ENCODE results near the gene GTF2E1. TPM values are rescaled to one million over a fixed set of nuclear protein-coding genes. Genes with fewer than 3 reads are reported as not detected.
"Not testable (repeated sequence)": the region's sequence is repeated elsewhere in the genome, so short reads cannot be mapped to it uniquely, and the experiment has no call there.

GTF2E1 gene
- polyA plus RNA-seq, 3 donors: 14.4 to 19.2 (median 15.4) TPM

DNA sequence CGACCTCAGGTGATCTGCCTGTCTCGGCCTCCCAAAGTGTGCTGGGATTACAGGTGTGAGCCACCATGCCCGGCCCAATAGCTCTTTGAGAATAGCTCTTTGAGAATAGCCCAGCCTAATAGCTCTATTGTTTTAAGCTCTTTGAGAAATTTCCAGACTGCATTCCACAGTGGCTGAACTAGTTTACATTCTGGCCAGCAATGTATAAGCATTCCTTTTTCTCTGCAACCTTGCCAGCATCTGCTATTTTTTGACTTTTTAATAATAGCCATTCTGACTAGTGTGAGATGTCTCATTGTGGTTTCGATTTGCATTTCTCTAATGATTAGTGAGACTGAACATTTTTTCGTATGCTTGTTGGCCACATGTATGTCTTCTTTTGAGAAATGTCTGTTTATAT is 43.3 kb downstream of the GTF2E1 start:
- not testable (repeated sequence) for DNase-seq (ENCODE audit: extremely low read depth in 1 of 11, low read depth in 9 of 11, low spot score in 4 of 11)

DNA sequence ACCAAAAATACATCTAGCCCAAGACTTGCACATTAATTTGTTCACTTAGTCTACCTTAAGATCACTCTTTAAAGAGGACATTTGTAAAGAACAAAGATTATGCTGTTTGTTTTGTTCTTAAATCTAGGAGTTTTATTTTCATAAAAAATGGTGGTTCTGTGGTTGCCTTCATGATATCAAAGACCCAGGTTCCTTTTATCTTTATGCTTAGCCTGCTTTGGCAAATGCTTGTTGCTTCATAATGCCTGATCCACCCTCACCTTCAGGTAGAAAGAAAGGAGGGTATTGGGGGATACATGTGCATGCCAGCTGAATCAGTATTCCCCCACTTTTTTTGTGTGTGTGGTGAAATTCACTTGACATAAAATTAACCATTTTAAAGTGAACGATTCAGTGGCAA is 48.5 kb downstream of the GTF2E1 start:
- DNase-seq (ENCODE audit: extremely low read depth in 1 of 11, low read depth in 9 of 11, low spot score in 4 of 11): no peak

DNA sequence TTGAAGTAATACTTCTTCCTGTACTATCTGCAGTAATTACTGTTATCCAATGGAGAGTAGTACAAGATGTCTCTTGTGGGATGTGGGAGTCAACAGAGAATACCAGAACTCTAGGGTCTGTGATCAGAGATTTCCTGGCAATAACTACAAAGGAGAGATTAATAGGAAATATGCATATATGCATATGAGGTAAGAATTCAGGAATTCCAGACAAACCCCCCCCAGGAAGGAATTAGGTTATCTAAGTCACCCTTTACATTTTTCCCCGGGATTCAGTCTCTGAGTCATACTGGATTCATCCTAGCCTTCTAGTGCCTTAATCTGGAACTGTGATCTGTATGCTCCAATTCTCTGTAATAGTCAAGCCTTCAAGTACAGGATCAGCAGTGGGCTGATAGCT is 49.4 kb downstream of the GTF2E1 start:
- no peak for DNase-seq (ENCODE audit: extremely low read depth in 1 of 11, low read depth in 9 of 11, low spot score in 4 of 11)

DNA sequence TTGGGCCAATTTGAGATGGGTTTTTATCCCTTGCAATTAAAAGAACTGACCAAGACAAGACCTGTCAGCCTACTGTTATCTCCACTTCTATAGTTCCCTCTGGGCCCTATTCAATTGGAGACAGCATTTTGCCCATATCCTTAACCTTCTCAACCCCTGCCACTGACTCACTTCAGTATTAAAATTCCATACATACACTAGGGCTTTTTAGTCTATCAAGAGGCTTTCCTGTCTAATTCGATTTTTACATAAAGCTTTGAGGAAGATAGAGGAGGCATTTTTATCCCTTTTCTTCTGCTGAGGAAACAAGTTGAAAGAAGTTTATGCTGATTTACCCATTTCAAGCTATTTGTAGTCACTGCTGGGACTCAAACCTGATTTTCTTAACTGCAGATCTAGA is 51.1 kb downstream of the GTF2E1 start:
- DNase-seq (ENCODE audit: extremely low read depth in 1 of 11, low read depth in 9 of 11, low spot score in 4 of 11): no peak

DNA sequence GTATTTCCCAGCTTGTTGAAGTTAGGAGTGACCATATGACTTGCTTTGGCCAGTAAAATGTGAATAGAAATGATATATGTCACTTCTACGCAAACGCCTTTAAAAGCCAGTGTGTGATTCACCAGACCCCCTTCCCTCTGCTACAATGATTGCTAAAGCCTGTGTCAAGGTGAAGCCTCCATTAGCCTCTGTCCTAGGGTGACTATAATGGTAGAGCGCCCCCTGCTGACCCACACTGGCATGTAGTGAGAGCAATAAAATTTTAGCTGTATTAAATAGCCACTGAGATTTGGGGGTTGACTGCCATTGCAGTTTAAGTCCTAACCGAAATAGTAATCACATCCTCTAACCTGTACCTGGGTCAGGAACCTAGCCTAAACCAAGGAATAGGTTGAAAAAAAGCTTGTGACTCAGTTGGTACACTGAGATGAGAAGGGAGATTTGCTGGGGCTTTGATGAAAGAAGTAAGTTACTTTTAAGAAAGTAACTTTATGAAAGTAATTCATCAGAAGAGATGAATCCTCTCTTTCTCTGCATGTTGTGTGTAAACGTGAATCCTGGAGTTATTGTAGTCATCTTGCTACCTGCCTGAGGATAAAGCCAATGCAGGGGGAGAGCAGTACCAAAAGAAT is 52.6 kb downstream of the GTF2E1 start:
- peak; percentile 39 to 70 (median 57) for DNase-seq (ENCODE audit: extremely low read depth in 1 of 11, low read depth in 9 of 11, low spot score in 4 of 11)

DNA sequence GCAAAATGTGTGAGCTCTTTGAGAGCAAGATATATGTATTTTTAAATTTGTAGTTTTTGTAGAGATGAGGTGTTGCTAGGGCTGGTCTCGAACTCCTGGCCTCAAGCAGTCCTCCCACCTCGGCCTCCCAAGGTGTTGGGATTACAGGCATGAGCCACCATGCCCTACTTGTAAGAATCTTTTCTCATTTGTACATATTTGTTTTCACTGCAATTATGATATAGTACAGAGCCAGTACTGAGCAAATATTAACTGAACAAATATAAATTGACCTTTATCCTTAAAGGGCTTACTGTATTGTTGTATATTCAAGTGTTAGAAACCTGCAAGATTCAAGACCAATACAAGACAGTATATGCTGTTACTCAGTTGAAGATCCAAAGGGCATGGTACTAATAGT is 53.4 kb downstream of the GTF2E1 start:
- no peak for DNase-seq (ENCODE audit: extremely low read depth in 1 of 11, low read depth in 9 of 11, low spot score in 4 of 11)

DNA sequence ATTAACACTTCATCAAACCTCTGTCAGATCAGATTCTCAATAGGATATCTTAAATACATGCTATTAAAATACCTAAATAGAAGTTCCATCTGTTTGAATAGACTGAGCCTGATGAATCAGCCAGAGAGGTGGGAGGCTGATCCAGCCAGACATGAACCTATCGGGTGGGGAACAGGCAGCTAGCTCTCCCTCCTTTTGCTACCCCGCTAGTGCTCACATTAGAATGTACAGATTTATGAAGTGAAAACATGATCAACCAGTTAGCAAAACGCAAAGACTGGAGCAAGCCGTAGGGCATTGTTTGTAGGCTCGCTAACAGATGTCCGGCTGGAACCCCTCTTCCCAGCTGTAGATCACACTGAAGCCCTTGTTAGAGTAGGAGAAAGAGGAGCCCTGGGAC is 54.4 kb downstream of the GTF2E1 start:
- peak in 2 of 11 donors; percentile 7 to 11 for DNase-seq (ENCODE audit: extremely low read depth in 1 of 11, low read depth in 9 of 11, low spot score in 4 of 11)

DNA sequence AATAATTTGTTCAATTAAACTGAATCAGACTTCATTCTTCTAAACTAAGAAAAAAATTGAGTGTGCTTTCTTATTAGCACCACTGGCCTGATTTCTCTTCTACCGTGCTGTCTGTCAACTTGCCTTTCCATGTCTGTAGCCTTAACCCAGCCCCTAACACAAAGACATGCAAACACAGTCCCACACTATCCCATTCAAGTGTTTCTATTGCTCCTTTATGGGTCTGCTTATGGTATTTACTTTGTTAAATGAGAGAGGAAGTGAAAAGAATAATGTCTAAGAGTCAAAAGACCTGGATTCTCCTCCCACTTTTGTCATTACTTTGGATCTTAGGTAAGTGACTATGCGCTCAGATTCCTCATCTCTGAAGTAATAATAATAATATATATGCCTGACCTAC is 55.3 kb downstream of the GTF2E1 start:
- no peak for DNase-seq (ENCODE audit: extremely low read depth in 1 of 11, low read depth in 9 of 11, low spot score in 4 of 11)

DNA sequence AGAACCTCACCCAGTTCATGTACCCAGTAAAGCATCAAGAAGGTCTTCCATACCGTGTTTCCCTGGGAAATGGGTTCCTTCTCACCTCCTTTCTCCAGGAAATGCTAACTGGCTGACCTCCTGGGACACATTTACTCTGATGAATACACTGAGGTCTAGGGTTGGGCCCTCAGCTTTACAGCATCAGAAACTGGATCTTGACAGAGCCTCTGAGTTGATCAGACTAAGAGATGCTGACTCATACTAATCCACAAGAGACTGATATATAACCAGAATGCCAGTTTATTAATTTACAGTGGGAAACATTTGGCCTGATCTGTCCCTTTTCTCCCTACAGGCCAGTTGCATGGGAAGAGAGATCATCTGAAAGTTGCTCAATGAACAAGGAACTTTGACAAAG is 55.8 kb downstream of the GTF2E1 start:
- DNase-seq (ENCODE audit: extremely low read depth in 1 of 11, low read depth in 9 of 11, low spot score in 4 of 11): no peak

DNA sequence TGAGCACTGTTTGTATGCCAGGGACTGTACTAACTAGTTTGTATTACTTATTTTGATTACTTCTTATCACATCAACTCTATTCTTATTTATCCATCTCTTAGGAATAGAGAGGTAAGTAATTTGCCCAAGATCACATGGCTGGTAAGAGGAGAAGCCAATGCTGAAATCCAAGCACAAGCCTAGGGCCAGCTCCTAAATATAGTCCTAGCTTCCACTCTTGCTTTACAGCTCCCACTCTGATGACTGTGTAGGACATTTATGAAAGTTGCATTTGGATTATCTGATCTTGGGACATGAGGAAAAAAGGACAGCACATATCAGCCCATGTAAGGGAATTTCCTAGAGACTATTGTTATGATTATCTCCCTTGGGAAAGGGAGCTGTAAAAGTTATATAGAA is 58.1 kb downstream of the GTF2E1 start:
- DNase-seq (ENCODE audit: extremely low read depth in 1 of 11, low read depth in 9 of 11, low spot score in 4 of 11): no peak

DNA sequence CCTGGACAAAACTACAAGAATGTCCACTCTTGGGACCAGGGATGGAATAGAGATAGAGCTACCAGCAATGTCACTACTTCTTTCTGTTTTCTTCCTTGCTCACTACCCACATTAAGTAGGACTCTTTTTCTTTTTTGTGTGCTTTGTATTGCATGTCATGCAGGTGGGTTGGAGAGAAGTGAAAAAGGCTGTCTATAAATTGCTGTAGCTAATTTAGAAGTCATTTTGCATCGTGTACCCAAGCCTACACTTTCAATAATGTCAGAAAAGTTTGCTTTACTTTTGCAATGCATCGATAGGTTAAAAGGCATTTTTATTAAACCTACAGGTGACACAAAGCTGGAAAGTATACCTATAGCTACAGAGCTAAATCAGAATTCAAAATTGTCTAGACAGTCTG is 58.9 kb downstream of the GTF2E1 start:
- no peak for DNase-seq (ENCODE audit: extremely low read depth in 1 of 11, low read depth in 9 of 11, low spot score in 4 of 11)

DNA sequence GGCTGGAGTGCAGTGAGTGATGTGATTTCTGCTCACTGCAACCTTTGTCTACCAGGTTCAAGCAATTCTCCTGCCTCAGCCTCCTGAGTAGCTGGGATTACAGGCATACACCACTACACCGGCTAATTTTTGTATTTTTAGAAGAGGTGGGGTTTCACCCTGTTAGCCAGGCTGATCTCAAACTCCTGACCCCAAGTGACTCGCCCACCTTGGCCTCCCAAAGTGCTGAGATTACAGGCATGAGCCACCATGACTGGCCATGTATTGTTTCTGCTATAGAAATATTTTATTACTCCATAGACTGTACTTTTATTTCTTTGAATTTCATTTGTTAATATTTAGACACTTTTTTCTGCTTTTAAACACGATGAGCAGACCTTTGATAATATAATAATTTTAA is 60.4 kb downstream of the GTF2E1 start:
- no peak for DNase-seq (ENCODE audit: extremely low read depth in 1 of 11, low read depth in 9 of 11, low spot score in 4 of 11)

DNA sequence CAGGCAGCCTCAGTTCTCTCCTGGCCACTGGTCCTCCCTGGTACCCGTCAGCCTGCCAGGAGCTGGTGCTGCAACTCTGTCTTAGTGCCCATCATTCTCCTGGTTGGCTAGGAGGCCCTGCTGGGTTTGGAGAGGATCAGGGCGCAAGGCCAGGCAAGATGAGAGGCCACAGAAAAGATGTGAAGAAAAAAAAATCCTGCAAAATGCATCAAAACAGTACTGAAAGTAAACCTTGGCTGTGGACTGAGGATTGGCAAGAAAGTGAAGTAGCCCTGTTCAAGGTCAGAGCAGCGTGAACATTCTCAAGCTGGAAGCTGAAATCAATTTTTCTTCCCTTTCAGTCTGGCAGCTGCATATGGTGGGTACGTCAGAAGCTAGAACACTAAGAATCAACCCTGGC is 74.2 kb downstream of the GTF2E1 start:
- no peak for DNase-seq (ENCODE audit: extremely low read depth in 1 of 11, low read depth in 9 of 11, low spot score in 4 of 11)

DNA sequence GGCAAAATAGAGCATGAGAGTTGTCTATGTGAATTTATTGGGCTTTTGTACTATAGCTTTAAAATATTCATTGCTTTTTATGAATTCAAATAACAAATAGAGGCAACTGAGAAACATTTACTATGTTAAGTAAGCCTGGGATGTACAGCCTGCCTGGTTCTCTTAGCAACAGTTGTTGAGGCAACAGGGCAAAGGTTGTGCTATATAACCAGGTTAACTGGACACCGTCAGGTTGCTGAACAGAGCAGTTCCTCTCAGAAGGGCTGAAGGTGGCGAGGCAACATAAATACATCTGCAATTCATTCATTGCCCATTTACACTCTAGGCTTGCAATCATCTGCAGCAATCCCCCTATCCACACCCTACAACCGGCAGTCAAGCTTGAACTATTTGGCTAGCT is 78.2 kb downstream of the GTF2E1 start:
- peak in 3 of 11 donors; percentile 12 to 23 (median 22) for DNase-seq (ENCODE audit: extremely low read depth in 1 of 11, low read depth in 9 of 11, low spot score in 4 of 11)

DNA sequence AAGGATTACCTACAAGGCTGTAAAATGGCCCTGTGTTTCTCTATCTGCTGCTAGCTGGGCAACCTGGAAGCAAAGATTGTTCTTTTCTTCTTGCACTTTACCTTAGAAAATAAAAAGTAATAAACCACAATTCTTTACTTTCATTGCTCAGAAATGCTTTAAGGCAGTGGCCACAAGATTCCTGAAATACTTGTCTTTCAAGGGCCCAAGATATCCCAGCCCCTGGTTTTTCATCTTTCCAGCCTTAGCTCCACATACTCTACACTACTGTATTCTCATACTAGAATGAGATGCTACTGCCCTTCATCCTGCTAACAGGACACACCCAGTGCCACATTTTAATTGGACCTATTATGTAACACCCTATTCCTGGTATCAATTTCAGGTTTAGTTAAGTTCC is 78.9 kb downstream of the GTF2E1 start:
- no peak for DNase-seq (ENCODE audit: extremely low read depth in 1 of 11, low read depth in 9 of 11, low spot score in 4 of 11)

DNA sequence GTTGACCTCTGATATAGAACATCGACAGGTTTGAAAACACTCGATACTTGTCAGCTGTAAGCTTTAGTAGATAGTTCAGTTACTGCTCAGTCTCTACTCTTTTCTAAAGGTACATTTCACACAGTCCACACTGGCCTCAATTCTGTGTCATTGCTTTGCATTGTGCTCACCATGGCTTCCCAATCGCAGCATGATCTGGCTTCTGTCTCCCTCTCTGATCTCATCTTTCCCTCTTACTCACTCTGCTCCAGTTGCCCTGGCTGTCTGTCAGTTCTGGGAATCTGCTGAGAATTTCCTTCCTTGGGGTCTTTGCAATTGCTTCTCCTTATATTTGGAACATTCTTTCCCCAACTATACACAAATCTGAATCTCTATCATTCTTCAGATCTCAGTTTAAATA is 80.6 kb downstream of the GTF2E1 start:
- DNase-seq (ENCODE audit: extremely low read depth in 1 of 11, low read depth in 9 of 11, low spot score in 4 of 11): no peak

DNA sequence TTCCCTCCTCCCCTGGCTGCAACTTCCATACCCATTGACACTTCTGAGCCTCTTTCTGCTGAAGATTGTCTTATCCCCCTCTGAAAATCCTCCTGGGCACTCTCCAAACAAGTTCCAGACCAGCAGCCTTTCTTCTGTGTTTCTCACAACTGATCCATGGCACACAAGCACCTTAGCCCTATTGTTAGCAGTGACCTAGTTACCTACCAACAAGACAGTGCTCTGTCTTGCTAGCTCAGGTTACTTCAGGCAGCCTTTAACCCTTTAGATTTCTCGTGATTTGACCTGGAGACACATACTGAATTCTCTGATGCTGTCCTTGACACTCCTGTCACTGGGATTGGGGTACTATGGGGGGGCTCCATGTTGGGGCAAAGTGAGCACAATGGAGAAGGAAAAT is 82.1 kb downstream of the GTF2E1 start:
- DNase-seq (ENCODE audit: extremely low read depth in 1 of 11, low read depth in 9 of 11, low spot score in 4 of 11): no peak

DNA sequence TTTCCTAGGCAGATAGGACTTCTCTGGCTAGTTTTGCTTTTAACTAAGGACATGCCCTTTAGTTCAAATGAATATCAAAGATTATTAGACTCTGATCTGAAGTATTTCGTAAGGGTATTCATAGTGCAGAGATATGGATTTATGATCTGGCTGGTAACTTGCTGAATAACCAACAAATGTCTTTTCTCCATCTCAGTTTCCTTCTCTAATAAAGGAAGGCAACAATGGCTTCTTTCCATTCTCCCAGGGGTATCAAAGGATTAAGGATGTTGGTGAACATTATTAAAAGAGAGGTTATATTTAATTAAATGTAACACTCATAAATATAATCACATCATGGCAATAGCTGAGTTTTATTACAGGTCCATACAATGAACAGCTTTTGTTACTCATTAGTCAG is 86.3 kb downstream of the GTF2E1 start:
- no peak for DNase-seq (ENCODE audit: extremely low read depth in 1 of 11, low read depth in 9 of 11, low spot score in 4 of 11)

DNA sequence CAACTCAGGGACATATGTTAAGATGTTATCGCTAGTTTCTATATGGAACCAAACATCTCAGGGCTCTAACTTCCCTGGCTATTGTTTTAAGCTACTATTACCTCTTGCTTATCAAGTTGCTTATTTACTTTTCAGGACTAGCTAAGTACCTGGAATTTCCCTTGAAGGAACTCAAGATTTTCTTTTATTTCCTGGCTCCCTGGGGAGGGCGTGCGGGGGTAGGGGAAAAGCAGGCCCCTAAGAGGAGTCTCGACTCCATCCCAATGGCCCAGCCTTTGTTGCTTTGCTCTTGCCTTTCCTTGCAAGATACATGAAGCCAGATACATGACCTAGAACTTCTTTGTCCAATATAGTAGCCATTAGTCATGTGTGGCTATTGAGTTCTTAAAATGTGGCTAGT is 88.5 kb downstream of the GTF2E1 start:
- DNase-seq (ENCODE audit: extremely low read depth in 1 of 11, low read depth in 9 of 11, low spot score in 4 of 11): no peak

Data from renal cortex interstitium (tissue), 11 donors.